ENCODE results near the gene ALK.

Gene ALK

DNA sequence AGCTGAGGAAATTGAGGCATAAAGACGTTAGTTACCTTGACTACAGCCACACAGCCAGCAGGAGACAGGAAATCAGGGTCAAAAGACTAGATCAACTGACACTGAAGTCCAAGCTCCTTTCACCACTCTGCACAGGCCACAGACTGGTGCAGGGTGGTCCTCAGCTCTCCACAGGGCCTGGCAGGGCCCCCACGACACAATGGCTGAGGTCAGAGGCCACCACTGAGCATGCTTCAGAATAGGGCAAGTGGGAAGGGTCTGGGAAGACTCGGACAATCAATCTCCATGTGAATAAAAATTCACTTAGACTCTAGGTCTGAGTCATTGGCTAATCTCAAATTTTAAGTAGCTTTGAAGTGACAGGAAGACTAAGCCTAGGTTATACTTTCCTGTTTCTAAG is 201.7 kb downstream of the ALK start:
- no peak for DNase-seq (ENCODE audit: low read depth)
- TF ChIP-seq, protein P1, sequence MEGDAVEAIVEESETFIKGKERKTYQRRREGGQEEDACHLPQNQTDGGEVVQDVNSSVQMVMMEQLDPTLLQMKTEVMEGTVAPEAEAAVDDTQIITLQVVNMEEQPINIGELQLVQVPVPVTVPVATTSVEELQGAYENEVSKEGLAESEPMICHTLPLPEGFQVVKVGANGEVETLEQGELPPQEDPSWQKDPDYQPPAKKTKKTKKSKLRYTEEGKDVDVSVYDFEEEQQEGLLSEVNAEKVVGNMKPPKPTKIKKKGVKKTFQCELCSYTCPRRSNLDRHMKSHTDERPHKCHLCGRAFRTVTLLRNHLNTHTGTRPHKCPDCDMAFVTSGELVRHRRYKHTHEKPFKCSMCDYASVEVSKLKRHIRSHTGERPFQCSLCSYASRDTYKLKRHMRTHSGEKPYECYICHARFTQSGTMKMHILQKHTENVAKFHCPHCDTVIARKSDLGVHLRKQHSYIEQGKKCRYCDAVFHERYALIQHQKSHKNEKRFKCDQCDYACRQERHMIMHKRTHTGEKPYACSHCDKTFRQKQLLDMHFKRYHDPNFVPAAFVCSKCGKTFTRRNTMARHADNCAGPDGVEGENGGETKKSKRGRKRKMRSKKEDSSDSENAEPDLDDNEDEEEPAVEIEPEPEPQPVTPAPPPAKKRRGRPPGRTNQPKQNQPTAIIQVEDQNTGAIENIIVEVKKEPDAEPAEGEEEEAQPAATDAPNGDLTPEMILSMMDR (IDR thresholded peaks at IDR 0.05; ENCODE audit: low read depth, low read length, missing control alignments), result no peak
- no peak overlapping the region for H3K4me3 ChIP-seq (ENCODE audit: low read depth, low read length)
- in situ Hi-C loops (cut with HindIII; ENCODE audit: low sequenced_read_pairs), result no loop called here

DNA sequence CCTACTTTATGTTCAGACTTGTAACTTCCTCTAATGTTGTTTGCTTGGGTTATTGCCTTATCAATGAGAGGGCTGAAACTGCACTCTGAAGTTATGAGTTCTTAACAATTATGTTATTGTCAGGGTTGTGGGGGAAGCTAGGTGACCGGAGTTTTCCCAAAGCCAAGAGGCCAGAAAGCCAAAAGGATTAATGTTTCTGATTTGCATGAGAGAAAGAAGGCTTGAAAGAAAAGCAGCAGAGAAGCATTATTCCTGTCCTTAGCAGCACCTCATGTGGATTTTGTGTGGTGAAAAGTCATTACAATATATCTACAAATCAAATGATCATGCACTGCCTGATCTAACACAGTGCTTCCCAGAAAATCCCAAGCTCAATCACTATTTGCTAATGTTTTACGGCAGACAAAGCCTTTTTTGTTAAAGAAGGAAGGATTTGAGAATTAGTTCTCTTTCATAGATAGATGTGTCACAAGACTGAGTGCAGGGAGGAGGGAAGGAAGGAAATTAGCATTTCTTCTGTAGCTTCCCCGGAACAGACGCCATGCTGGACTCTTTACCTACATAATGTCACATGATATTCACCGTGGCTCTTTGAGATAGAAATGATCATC is 203.2 kb downstream of the ALK start:
- DNase-seq (ENCODE audit: low read depth), result no peak

DNA sequence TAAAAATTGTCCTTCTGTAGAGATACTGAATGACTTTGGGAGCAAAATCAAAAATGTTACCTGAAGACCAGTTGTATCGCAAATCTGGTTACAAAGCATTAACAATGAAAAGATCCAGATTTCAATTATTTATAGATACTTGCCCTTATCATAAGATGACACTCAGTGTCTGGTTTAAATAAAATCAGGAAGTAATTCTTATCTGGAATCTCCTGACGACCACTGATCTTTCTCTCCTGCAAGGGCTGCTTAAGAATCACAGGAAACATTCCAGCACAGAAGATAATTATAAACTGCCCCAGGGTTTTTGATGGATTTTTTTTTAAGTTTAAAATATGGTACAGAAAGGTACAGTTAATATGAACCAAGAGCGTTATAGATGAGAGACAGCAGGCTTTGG is 205.7 kb downstream of the ALK start:
- H3K4me3 ChIP-seq (ENCODE audit: low read depth, low read length), result no peak overlapping the region
- no peak for DNase-seq (ENCODE audit: low read depth)
- TF ChIP-seq, protein P1 (IDR thresholded peaks at IDR 0.05; ENCODE audit: low read depth, low read length, missing control alignments), result no peak
- in situ Hi-C loops (cut with HindIII; ENCODE audit: low sequenced_read_pairs), result no loop called here

More for the DNA sequence above, 203.2 kb downstream of the ALK start:
- TF ChIP-seq, protein P1 (IDR thresholded peaks at IDR 0.05; ENCODE audit: low read depth, low read length, missing control alignments), result no peak
- no peak overlapping the region for H3K4me3 ChIP-seq (ENCODE audit: low read depth, low read length)
- in situ Hi-C loops (cut with HindIII; ENCODE audit: low sequenced_read_pairs), result no loop called here

DNA sequence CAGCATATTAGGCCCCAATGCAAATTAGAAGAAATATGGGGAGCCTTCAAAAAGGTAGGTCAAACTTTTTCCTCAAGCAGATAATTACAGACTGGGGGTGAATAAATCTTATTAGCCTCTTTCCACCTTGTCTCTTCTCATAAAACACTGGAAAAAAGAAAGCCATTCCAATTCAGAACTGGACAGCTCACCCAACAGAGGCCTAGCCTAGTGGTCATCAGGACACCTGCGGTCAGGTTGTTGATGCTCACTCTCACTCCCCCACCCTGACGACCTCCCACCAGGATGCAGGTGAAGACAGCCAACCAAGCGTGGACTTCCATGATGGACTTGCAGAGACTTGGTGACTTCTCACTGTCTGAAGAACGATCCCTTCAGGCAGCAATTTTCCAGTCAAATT is 207.1 kb downstream of the ALK start:
- no peak for DNase-seq (ENCODE audit: low read depth)
- H3K4me3 ChIP-seq (ENCODE audit: low read depth, low read length), result no peak overlapping the region
- in situ Hi-C loops (cut with HindIII; ENCODE audit: low sequenced_read_pairs), result no loop called here
- TF ChIP-seq, protein P1 (IDR thresholded peaks at IDR 0.05; ENCODE audit: low read depth, low read length, missing control alignments), result peak; percentile 3

DNA sequence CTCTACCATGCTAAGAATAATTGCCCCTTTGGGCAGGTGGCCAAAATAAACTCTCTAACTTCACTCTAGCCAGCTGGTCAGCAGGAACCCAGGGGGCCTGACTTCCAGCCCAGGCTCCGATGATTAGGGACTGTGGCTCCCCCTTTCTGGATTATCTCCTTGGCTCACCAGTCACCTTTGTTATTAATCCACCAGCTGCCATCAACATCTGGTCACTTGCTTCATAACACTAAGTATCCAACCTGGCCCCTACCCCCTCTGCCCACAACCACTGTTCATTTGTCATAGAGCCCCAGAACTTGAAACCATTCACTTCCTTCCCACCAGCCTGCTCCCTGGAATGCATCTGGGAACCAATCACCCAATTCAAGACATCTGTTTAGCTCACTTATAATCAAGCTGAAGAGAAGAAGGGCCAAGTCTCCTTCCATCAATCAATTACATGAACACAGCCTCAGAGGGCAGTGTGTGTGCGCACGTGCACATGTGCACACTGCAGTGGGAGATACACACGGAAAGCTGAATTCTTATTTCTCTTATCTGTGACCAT is 215.1 kb downstream of the ALK start:
- TF ChIP-seq, protein P1 (IDR thresholded peaks at IDR 0.05; ENCODE audit: low read depth, low read length, missing control alignments), result no peak
- in situ Hi-C loops (cut with HindIII; ENCODE audit: low sequenced_read_pairs), result no loop called here
- peak; percentile 3 for DNase-seq (ENCODE audit: low read depth)
- no peak overlapping the region for H3K4me3 ChIP-seq (ENCODE audit: low read depth, low read length)

DNA sequence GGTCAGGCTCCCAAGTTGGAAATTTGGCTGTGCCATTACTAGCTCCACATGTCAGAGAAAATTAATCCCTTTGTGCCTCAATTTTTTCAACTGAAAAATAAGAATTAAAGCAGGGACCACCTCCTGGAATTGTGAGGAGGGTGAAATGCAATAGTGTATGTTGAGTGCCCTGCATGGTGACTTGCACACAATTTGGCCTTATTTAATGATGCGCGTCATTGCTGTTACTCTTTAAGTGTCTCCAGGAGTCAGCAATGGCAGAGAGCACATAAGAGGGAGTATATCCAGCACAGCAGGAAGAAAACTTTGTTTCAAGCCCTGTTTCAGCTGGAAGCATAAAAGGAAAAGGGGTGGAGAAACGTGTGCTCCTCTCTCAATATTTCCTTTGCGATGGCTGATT is 215.8 kb downstream of the ALK start:
- TF ChIP-seq, protein P1 (IDR thresholded peaks at IDR 0.05; ENCODE audit: low read depth, low read length, missing control alignments), result no peak
- no peak overlapping the region for H3K4me3 ChIP-seq (ENCODE audit: low read depth, low read length)
- DNase-seq (ENCODE audit: low read depth), result no peak
- in situ Hi-C loops (cut with HindIII; ENCODE audit: low sequenced_read_pairs), result no loop called here

Measured in astrocyte of the cerebellum (primary cell).